Measurements from ENCODE around the gene RGS9. TPM values are rescaled to one million over a fixed set of nuclear protein-coding genes. Genes with fewer than 3 reads are reported as not detected.

The RGS9 gene
- total RNA-seq, 2 donors from 2014 or later, result 4.3 to 4.4 TPM

- intact Hi-C loops (cut with DNase I), result no loop called here
- H3K27ac ChIP-seq, result peak overlapping the region; percentile 65 to 86 (median 78)
- H3K4me1 ChIP-seq, result peaks cover 18% of the 10 kb centered on the region
- peak in 2 of 3 donors; percentile 52 to 53 for TF ChIP-seq POLR2A (IDR thresholded peaks at IDR 0.05)
- TF ChIP-seq, protein P1, sequence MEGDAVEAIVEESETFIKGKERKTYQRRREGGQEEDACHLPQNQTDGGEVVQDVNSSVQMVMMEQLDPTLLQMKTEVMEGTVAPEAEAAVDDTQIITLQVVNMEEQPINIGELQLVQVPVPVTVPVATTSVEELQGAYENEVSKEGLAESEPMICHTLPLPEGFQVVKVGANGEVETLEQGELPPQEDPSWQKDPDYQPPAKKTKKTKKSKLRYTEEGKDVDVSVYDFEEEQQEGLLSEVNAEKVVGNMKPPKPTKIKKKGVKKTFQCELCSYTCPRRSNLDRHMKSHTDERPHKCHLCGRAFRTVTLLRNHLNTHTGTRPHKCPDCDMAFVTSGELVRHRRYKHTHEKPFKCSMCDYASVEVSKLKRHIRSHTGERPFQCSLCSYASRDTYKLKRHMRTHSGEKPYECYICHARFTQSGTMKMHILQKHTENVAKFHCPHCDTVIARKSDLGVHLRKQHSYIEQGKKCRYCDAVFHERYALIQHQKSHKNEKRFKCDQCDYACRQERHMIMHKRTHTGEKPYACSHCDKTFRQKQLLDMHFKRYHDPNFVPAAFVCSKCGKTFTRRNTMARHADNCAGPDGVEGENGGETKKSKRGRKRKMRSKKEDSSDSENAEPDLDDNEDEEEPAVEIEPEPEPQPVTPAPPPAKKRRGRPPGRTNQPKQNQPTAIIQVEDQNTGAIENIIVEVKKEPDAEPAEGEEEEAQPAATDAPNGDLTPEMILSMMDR (IDR thresholded peaks at IDR 0.05), result peak; percentile 92 to 98 (median 95)
- H3K27me3 ChIP-seq, result no peaks in the 10 kb centered on the region
- WGBS, 2 donors, result 3 to 6% methylated on average over 11 to 43 of the region's 50 CpGs
- ATAC-seq, result peak; percentile 92
- DNase-seq, result peak; percentile 83 to 93 (median 86)
- peak overlapping the region; percentile 21 to 28 for H3K4me3 ChIP-seq
- no peaks in the 10 kb centered on the region for H3K36me3 ChIP-seq (replicated peaks in 1 of 2; ENCODE audit: insufficient read depth in 1 of 2, low read depth in 2 of 2)
- no peaks in the 10 kb centered on the region for H3K9me3 ChIP-seq
Observed at GRCh38 chr17:65100316-65101140, 36.6 kb upstream of the RGS9 start.

GRCh38 chr17:65101371-65101770 lies 35.8 kb upstream of the RGS9 start:
- no peak overlapping the region for H3K27ac ChIP-seq
- ATAC-seq, result no peak
- intact Hi-C loops (cut with DNase I), result no loop called here

GRCh38 chr17:65102235-65102634 lies 34.9 kb upstream of the RGS9 start:
- intact Hi-C loops (cut with DNase I), result no loop called here
- Histone ChIP-seq H3K4me3 (no peak overlapping the region), H3K36me3 (replicated peaks in 1 of 2; ENCODE audit: insufficient read depth in 1 of 2, low read depth in 2 of 2) (no peaks in the 10 kb centered on the region), H3K9me3 (no peaks in the 10 kb centered on the region), H3K27ac (no peak overlapping the region), H3K27me3 (no peaks in the 10 kb centered on the region), H3K4me1 (peaks cover 34% of the 10 kb centered on the region)
- no peak for ATAC-seq
- no peak for TF ChIP-seq POLR2A (IDR thresholded peaks at IDR 0.05)
- TF ChIP-seq, protein P1 (IDR thresholded peaks at IDR 0.05), result no peak
- 47 to 84% methylated on average over 3 to 5 of the region's 5 CpGs for WGBS, 2 donors
- DNase-seq, result no peak

More at GRCh38 chr17:65101371-65101770, 35.8 kb upstream of the RGS9 start:
- no peaks in the 10 kb centered on the region for H3K9me3 ChIP-seq
- peaks cover 26% of the 10 kb centered on the region for H3K4me1 ChIP-seq
- no peak for TF ChIP-seq POLR2A (IDR thresholded peaks at IDR 0.05)
- TF ChIP-seq, protein P1 (IDR thresholded peaks at IDR 0.05), result no peak
- WGBS, 2 donors, result 52 to 64% methylated on average over 6 of the region's 6 CpGs
- no peaks in the 10 kb centered on the region for H3K27me3 ChIP-seq
- no peak overlapping the region for H3K4me3 ChIP-seq
- H3K36me3 ChIP-seq (replicated peaks in 1 of 2; ENCODE audit: insufficient read depth in 1 of 2, low read depth in 2 of 2), result no peaks in the 10 kb centered on the region
- no peak for DNase-seq

GRCh38 chr17:65102788-65103187 lies 34.4 kb upstream of the RGS9 start:
- TF ChIP-seq, protein P1 (IDR thresholded peaks at IDR 0.05), result no peak
- TF ChIP-seq POLR2A (IDR thresholded peaks at IDR 0.05), result no peak
- no peak overlapping the region for H3K4me3 ChIP-seq
- no peaks in the 10 kb centered on the region for H3K36me3 ChIP-seq (replicated peaks in 1 of 2; ENCODE audit: insufficient read depth in 1 of 2, low read depth in 2 of 2)
- no peaks in the 10 kb centered on the region for H3K9me3 ChIP-seq
- intact Hi-C loops (cut with DNase I), result no loop called here
- ATAC-seq, result no peak
- peaks cover 34% of the 10 kb centered on the region for H3K4me1 ChIP-seq
- WGBS, 2 donors, result 71 to 75% methylated on average over 5 of the region's 5 CpGs
- no peaks in the 10 kb centered on the region for H3K27me3 ChIP-seq
- DNase-seq, result no peak
- no peak overlapping the region for H3K27ac ChIP-seq

Data from body of pancreas (tissue), 4 donors.